ENCODE measurements around the gene NTN1.
"Not testable (repeated sequence)": the region's sequence is repeated elsewhere in the genome, so short reads cannot be mapped to it uniquely, and the experiment has no call there.

NTN1 gene

DNA sequence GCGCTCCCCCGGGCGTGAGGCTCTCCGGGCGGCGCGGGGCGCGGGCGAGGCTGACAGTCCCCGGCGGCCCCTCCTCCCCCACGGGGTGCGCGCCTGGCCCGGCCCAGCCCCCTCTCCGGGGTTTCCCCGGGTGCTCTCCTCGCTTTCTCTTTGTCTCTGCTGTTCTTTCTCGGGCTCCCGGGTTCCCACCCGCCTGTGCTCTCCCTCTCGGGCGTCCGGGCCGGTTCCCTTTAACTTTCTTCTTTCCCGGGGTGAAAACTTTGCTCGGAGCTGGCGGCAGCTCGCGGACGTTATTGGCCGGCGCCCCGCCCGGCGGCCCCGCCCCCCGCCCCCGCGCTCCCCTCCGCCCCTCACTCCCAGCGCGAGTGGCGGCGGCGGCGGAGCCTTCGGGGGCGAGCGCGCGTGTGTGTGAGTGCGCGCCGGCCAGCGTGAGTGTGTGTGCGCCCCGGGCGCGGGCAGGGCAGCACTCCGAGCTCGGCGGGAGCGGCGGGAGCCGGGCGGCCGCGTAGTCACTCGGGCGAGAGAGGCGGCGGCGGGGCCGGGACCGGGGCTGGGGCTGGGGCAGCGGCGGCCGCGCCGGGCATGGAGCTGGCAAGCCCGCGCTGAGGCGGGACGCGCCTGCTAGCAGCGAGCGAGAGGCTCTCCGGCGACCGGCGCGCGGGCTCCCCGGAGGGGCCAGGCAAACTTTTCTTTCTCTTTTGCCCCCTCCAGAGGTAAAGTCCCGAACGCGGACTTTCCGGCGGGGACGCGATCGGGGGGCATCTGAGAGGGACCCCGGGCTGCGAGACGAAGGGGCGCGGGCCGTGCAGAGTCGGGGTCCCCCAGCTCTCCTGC is at the start of gene NTN1:
Gene NTN1 (plus strand): TSS at position 353 of the 834 bp plus-strand sequence. CDS start 864 bp downstream, outside the sequence.
- DNase-seq, result peak; percentile 31 to 36

DNA sequence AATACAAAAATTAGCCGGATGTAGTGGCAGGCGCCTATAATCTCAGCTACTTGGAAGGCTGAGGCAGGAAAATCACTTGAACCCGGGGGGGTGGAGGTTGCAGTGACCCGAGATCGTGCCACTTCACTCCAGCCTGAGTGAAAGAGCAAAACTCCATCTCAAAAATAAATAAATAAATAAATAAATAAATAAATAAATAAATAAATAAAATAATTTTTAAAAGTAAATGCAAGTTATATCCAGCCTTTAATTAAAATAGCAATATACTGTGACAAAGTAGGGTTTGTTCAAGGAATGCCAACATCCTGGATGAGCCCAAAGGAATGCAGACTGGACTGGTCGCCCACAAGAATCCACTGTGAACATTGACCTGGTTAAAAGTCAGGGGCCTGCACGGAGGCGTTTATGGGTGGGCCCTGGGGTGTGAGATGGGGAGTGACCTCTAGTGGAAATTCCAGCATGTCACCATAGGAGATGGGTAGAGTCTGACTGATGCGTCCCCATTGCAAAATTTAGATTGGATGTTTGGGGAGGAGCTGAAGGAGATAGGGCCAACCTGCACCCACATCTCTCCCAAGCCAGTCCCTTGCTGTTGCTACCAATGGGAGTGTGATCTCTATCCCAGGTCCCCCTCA is 46.1 kb upstream of the NTN1 start:
- DNase-seq, result no peak

- DNase-seq, result no peak
These were observed 44.7 kb upstream of the NTN1 start for GRCh38 chr17:8976638-8977037.

DNA sequence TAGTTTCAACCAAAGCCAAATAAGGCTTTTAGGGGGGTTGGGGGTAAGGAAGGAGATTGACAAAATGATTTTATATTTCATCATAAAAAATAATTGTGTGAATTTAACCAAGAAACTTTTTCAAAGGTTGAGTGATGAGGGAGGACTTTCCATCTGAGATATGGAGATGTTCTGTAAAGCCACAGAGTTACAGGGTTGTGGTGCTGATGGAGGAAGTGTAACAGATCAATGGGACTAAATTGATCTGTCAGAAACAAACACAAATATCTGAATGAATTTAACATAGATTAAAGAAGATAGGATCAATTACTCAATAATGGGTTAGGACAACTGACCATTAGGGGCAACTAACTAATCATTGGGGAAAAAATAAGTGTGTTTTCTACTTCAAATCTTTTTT is 41.6 kb upstream of the NTN1 start:
- no peak for DNase-seq

- DNase-seq, result no peak
These were observed 39.9 kb upstream of the NTN1 start for GRCh38 chr17:8981443-8981842.

DNA sequence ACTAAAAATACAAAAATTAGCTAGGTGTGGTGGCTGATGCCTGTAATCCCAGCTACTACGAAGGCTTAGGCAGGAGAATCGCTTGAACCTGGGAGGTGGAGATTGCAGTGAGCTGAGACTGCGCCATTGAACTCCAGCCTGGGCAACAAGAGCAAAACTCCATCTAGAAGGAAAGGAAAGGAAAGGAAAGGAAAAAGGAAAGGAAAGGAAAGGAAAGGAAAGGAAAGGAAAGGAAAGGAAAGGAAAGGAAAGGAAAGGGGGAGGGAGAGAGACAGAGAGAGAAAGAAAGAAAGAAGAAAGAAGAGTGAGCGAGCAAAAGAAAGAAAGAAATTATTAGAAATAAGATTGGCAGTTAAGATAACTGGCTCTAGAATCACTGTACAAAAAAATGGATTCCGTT is 37.1 kb upstream of the NTN1 start:
- DNase-seq, result not testable (repeated sequence)

GRCh38 chr17:8985054-8985701 is 36.1 kb upstream of the NTN1 start:
- no peak for DNase-seq

DNA sequence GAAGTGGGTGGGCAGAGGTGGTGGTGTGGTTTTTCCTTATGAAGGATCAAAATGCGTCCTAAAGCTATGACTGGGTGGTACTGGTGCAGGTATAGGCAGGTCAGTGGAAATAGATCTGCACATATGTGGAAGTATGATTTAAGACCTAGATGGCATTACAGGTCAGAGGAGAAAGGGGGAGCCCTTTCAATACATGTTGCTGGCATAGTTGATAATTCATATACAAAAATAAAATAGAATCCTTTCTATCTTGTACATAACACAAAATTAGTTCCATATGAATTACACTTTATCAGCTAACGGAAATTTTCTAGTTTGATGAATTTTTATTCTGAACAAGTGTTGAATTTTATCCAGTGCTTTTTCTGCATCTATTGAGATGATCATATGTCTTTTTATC is 35.0 kb upstream of the NTN1 start:
- peak; percentile 3 to 10 for DNase-seq

- not testable (repeated sequence) for DNase-seq
These were observed 32.9 kb upstream of the NTN1 start for GRCh38 chr17:8988263-8988935.

DNA sequence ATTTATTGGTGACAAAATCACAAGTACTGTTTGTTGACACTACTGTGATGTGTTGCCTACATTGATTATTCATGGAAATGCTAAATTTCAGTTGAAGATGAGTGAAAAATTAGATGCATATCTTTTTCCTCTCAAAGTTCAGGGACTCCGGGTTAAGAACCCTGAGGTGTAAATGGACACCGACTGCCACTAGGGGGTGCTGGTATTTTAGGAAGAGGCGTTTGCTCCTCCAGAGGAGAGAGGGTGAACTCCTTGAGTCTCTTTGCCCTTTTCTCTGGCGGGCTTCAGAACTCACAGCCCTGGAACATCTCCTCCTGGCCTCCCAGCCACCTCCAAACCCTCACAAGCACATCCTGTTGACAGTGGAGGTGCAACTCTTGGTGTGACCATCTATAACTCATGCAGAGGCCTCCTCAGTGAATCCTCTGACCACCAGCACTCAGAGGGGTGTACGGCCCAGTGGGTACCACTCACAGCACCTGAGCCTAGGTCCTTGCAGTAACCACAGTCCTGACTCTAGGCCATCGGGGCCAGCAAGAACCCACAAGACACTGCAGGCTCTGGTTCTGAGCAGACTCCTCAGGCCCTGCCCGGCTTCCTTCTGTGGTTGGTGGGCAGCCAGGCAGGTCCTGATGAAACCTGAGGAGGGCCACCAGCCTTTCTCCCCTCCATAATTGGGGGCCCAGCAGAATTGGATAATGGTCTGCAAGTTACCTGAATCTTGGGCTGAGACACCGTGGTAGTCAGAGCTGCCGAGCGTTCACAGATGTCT is 29.6 kb upstream of the NTN1 start:
- peak; percentile 64 to 66 for DNase-seq

DNA sequence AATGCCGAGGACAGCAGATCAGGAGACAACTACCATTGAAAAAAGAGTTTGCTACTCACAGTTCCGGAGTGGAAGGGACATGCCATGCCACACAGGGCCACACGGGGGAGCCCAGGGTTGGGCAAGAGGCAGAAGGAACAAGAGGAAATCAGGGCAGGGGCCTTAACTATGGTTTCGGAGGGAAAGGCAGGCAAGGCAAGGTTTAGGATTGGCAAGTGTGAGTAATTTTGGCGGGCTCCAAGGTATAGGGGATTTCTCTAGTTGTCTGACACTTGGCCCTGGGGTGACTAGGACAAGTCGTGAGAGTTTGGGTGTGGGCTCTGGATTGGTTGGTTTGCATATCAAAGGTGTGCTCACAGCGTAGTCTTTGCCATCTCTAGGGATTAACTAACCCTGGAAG is 27.0 kb upstream of the NTN1 start:
- peak; percentile 6 to 30 for DNase-seq

DNA sequence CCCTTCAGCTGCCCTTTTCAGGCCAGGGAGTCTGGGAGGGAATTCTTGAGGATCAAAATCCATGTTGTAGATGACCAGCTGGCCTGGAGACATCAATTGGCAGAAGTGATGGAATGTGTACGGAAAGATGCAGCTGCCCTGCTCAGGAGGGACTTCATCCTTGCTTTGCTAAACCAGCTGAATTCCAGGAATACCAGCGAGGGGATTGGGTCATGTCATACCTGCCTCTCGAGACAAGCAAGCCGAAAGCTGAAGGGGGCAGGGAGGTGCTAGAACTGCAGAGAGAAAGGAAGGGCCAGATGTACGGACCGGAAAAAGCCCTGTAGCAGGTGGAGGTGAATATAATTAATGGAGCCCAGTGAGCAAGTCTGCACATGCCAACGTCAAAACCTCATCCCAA is 25.6 kb upstream of the NTN1 start:
- DNase-seq, result no peak

DNA sequence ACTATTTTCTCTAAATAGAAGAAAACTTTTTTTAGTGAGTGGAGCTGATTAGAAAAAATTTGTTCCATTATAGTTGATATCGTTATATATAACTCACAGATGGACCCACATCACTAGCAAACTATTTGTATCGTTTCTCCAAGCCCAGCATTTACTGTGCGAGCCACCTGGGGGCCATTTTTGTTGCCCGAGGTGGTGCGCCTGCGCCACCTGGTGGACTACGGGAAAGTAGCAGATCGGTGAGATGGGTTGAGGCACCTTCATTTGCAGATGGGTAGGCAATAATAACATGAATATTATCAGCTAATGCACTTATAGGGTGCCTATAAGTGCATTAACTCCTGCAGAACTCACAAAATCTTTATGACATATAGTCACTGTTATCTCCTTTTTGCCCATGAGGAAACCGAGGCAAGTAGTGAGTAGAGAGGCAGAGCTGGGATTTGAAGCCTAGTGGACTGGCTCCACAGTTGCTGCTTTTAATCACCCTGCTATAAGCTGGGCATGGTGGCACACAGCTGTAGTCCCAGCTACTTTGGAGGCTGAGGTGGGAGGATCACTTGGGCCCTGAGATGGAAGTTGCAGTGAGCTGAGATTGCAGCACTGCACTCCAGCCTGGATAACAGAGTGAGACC is 23.2 kb upstream of the NTN1 start:
- DNase-seq, result peak; percentile 29 to 53

- DNase-seq, result no peak
These were observed 19.8 kb upstream of the NTN1 start for GRCh38 chr17:9001559-9001958.

GRCh38 chr17:9002227-9002605 is 19.1 kb upstream of the NTN1 start:
- DNase-seq, result no peak

DNA sequence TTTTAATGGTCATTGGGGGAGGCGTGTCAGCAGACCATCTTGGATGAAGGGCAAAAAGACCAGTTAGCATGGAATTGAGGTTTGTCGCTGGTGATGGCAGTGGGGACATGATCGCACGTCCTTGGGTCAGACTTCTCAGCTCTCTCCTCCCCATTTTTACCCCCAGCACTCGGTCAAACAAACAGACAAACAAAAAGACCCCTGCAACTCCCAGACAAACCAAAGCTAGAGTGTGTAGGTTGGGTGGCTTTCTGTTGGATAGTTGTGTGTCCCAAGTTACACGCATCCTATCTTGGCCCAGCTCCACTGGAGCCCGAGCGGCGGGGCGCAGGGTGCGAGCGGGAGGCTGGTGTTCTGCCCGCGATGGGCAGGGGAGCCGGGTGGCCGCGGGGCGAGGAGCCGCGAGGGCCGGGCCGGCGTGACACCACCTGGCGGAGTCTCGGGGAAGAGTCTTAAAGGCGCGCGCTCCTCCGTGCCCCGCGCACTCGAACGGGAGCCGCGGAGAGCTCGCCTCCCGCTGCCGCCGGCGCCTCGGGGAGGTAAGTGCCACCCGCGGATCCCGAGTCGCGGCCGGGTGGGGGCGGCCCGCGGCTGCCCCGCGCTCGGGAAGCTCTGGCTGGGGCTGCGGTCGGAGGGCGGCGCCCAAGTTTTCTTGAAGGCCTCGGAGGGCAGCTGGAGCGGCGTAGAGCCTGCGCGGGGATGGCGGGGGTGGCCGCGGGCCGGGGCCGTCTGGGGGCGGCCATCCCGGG is 18.5 kb upstream of the NTN1 start:
- DNase-seq, result peak in 1 of 2 experiments; percentile 4

- no peak for DNase-seq
These were observed 17.8 kb upstream of the NTN1 start for GRCh38 chr17:9003355-9004131.

- no peak for DNase-seq
These were observed 17.0 kb upstream of the NTN1 start for GRCh38 chr17:9004132-9004960.

DNA sequence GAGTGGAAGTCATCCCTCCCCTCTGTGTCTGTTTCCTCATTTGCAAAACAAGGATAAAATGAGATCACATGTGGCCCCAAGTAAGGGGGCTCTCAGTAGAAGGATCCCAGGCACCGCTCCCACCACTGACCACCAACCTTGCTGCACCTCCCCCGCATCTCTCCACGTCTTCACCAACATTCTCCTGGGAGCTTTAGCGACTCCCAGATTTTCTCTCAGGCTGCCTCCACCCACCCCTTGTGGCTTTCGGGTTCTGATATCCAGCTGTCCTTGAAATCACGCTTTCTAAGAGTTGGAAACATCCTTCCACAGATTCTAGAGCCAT is 16.4 kb upstream of the NTN1 start:
- no peak for DNase-seq

Data from Kasumi-1 (cell line).